ENCODE results near the gene TMEM255B. TPM values are rescaled to one million over a fixed set of nuclear protein-coding genes. Genes with fewer than 3 reads are reported as not detected.

Gene TMEM255B
- total and polyA plus RNA-seq, 2 of the 4 experiments (the other 2 are of a cell fraction): 0.36 to 0.94 TPM

- Histone ChIP-seq H3K27me3 (ENCODE audit: control insufficient read depth, insufficient read depth, low read length) (peaks cover 8% of the 10 kb centered on the region), H3K9me1 (ENCODE audit: insufficient read depth, low read length) (peaks cover 9% of the 10 kb centered on the region), H2AK5ac (ENCODE audit: low read depth, low read length) (no peak overlapping the region), H2BK15ac (ENCODE audit: low read depth, low read length) (no peak overlapping the region), H2BK120ac (ENCODE audit: low read depth, low read length) (no peak overlapping the region), H2BK5ac (ENCODE audit: low read depth, low read length, poor library complexity, severe bottlenecking) (no peak overlapping the region), H3K36me3 (ENCODE audit: control insufficient read depth, insufficient read depth, low read length) (no peaks in the 10 kb centered on the region), H3K4me1 (ENCODE audit: control insufficient read depth, insufficient read depth, low read length) (no peaks in the 10 kb centered on the region), H3K4me2 (ENCODE audit: low read depth, low read length) (no peak overlapping the region), H3K9me3 (ENCODE audit: control insufficient read depth, insufficient read depth, low read length) (peaks cover 5% of the 10 kb centered on the region; the same call in 1 of the 2 replicates), H4K5ac (ENCODE audit: low read depth, low read length) (no peak overlapping the region), H3K23ac (ENCODE audit: low read depth, low read length) (no peak overlapping the region), H2AFZ (replicated peaks; ENCODE audit: low read length, poor library complexity) (no peak overlapping the region), H3K9ac (ENCODE audit: low read depth, low read length) (no peak overlapping the region), H2AK9ac (replicated peaks; ENCODE audit: low read depth, low read length, poor library complexity) (no peak overlapping the region), H3K14ac (replicated peaks; ENCODE audit: low read depth, low read length) (no peak overlapping the region), H3K27ac (ENCODE audit: insufficient read depth, low read length) (no peak overlapping the region), H4K8ac (ENCODE audit: low read depth in 2 of 2, low read length in 2 of 2) (no peak overlapping the region), H3K79me1 (ENCODE audit: low read depth in 1 of 2, low read length in 2 of 2) (peaks cover 0 to 5% of the 10 kb centered on the region in 2 experiments; a peak in 1 of 4 replicates), H3K18ac (ENCODE audit: low read depth, low read length) (no peak overlapping the region), H3K4ac (ENCODE audit: low read depth, low read length) (no peak overlapping the region), H4K20me1 (ENCODE audit: insufficient read depth, low read length) (no peaks in the 10 kb centered on the region), H3K56ac (ENCODE audit: extremely low read depth, insufficient read depth, low read length) (no peak overlapping the region), H3K4me3 (ENCODE audit: insufficient read depth, low read depth, low read length) (no peak overlapping the region), H2BK20ac (ENCODE audit: low read depth, low read length) (no peak overlapping the region), H4K91ac (ENCODE audit: insufficient read depth, low read depth, low read length) (no peak overlapping the region)
- TF ChIP-seq RFX5 (IDR thresholded peaks at IDR 0.05; ENCODE audit: low read depth, low read length) (no peak), USF2 (IDR thresholded peaks at IDR 0.05; ENCODE audit: low read depth, low read length) (no peak), BHLHE40 (IDR thresholded peaks at IDR 0.05; ENCODE audit: low read depth, low read length) (no peak), MAZ (IDR thresholded peaks at IDR 0.05; ENCODE audit: borderline replicate concordance, low read depth, low read length) (no peak), RCOR1 (IDR thresholded peaks at IDR 0.05; ENCODE audit: insufficient replicate concordance, low read length) (no peak), FOS (IDR thresholded peaks at IDR 0.05; ENCODE audit: low read depth, low read length) (no peak), NFE2L2 (IDR thresholded peaks at IDR 0.05; ENCODE audit: low read depth, low read length) (no peak), MXI1 (IDR thresholded peaks at IDR 0.05; ENCODE audit: borderline replicate concordance, low read depth, low read length) (no peak), RAD21 (IDR thresholded peaks at IDR 0.05; ENCODE audit: low read length) (no peak), POLR2A (IDR thresholded peaks at IDR 0.05; ENCODE audit: low read depth, low read length) (no peak), SMC3 (IDR thresholded peaks at IDR 0.05; ENCODE audit: low read depth, low read length) (no peak), MAFK (IDR thresholded peaks at IDR 0.05; ENCODE audit: low read depth, low read length) (no peak)
- TF ChIP-seq, protein P1, sequence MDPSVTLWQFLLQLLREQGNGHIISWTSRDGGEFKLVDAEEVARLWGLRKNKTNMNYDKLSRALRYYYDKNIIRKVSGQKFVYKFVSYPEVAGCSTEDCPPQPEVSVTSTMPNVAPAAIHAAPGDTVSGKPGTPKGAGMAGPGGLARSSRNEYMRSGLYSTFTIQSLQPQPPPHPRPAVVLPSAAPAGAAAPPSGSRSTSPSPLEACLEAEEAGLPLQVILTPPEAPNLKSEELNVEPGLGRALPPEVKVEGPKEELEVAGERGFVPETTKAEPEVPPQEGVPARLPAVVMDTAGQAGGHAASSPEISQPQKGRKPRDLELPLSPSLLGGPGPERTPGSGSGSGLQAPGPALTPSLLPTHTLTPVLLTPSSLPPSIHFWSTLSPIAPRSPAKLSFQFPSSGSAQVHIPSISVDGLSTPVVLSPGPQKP (IDR thresholded peaks at IDR 0.05; ENCODE audit: borderline replicate concordance, low read depth, low read length): no peak
- CTCF ChIA-PET: no interaction called here
- dilution Hi-C loops (cut with HindIII; ENCODE audit: low sequenced_read_pairs, unreplicated experiment) (no loop called here), in situ Hi-C loops (cut with MboI; ENCODE audit: low sequenced_read_pairs) (no loop called here), intact Hi-C loops (cut with micrococcal nuclease) (no loop called here)
- POLR2A ChIA-PET (ENCODE audit: unreplicated experiment): no interaction called here
- 100% methylated on average over 1 of the region's 5 CpGs; no CpG with 5 or more reads in 1 of the 2 experiments for WGBS, 2 experiments (ENCODE audit: extremely low coverage in 2 of 2, insufficient read length in 1 of 2)
- ATAC-seq (ENCODE audit: low read depth) (no peak), DNase-seq (no peak)
- BruUV-seq (replicated peaks): no TSS peak
Observed at GRCh38 chr13:113770937-113771336, 11.9 kb downstream of the TMEM255B start.

Measured in IMR-90 (cell line).